Measurements from ENCODE around the gene CARS1.

- TF ChIP-seq CTCF (conservative IDR thresholded peaks at IDR 0.05; ENCODE audit: low read depth, low read length) (no peak), USF2 (IDR thresholded peaks at IDR 0.05; ENCODE audit: low read depth, low read length) (no peak), MAFK (IDR thresholded peaks at IDR 0.05; ENCODE audit: low read depth, low read length) (no peak), POLR2A (IDR thresholded peaks at IDR 0.05; ENCODE audit: low read depth, low read length) (no peak), BHLHE40 (IDR thresholded peaks at IDR 0.05; ENCODE audit: low read depth, low read length) (no peak), CHD1 (IDR thresholded peaks at IDR 0.05; ENCODE audit: low read depth, low read length) (no peak), RAD21 (IDR thresholded peaks at IDR 0.05; ENCODE audit: low read length) (no peak), RFX5 (IDR thresholded peaks at IDR 0.05; ENCODE audit: low read depth, low read length) (no peak), MAZ (IDR thresholded peaks at IDR 0.05; ENCODE audit: borderline replicate concordance, low read depth, low read length) (no peak), NFE2L2 (IDR thresholded peaks at IDR 0.05; ENCODE audit: low read depth, low read length) (no peak)
Measured at GRCh38 chr11:2952290-2952689, 104.9 kb downstream of the CARS1 start.

All from IMR-90 (cell line).